ENCODE results near the gene RNU5D-1. TPM values are rescaled to one million over a fixed set of nuclear protein-coding genes. Genes with fewer than 3 reads are reported as not detected.
"Not testable (repeated sequence)": the region's sequence is repeated elsewhere in the genome, so short reads cannot be mapped to it uniquely, and the experiment has no call there.

The RNU5D-1 gene
- total RNA-seq, 1 experiment from 2014 or later: not detected

GRCh38 chr1:44700573-44700972 lies 30.4 kb downstream of the RNU5D-1 start:
- DNase-seq (ENCODE audit: low spot score): no peak

- DNase-seq (ENCODE audit: low spot score): not testable (repeated sequence)
Measured at GRCh38 chr1:44699375-44699774, 31.6 kb downstream of the RNU5D-1 start.

DNA sequence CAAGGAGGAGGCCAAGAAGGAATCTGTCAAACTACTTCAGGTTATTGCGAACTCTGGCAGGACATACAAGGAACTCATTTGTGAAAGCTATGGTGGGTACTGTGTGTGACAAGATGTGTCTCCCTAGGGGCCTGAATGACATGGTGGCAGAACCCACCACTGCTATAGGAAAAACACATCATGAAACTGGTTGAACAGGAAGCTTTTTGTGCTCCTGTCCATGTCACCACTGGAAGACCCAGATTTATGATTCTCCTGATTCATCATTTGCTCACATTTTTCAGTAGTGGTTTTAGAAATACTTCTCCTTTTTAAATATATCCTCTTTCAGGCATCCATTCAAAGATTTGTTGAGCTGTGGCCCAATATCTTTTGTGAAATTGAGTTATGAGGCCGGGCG lies 32.8 kb downstream of the RNU5D-1 start:
- no peak for DNase-seq (ENCODE audit: low spot score)

GRCh38 chr1:44696789-44697345 lies 34.1 kb downstream of the RNU5D-1 start:
- DNase-seq (ENCODE audit: low spot score): no peak

DNA sequence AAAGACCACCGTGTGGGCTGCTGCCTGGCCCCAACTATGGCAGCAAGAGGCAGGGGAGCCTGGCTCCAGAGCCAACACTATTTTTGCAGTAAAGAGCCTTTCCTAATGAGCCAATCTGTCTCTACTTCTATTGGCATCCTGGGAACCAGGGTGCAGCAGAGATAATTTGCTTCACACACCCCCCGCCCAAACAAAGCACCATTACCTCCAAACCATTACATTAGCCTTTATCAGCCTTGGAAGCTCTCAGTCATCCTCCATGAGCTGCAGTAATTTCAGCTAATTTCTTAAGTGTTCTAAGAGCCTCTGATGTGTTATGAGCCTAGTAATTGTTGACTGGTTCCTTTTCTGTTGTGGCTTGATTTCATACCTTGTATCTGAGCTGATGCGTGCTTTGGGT lies 34.9 kb downstream of the RNU5D-1 start:
- DNase-seq (ENCODE audit: low spot score): no peak

DNA sequence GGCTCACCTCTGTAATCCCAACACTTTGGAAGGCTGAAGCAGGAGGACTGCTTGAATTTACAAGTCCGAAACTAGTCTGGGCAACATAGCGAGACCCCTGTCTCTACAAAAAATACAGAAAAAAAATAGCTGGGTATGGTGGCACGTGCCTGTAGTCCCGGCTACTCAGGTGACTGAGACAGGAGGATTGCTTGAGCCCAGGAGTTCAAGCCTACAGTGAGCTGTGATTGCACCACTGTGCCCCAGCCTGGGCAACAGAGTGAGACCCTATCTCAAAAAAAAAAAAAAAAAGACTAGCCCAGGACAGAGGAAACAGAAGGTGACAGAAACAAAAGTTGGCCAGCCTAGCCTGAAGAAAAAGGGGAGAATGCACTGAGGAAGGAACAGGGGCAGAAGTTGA lies 35.3 kb downstream of the RNU5D-1 start:
- DNase-seq (ENCODE audit: low spot score): no peak

GRCh38 chr1:44694863-44695478 lies 36.0 kb downstream of the RNU5D-1 start:
- DNase-seq (ENCODE audit: low spot score): no peak

- no peak for DNase-seq (ENCODE audit: low spot score)
Measured at GRCh38 chr1:44693900-44694299, 37.1 kb downstream of the RNU5D-1 start.

DNA sequence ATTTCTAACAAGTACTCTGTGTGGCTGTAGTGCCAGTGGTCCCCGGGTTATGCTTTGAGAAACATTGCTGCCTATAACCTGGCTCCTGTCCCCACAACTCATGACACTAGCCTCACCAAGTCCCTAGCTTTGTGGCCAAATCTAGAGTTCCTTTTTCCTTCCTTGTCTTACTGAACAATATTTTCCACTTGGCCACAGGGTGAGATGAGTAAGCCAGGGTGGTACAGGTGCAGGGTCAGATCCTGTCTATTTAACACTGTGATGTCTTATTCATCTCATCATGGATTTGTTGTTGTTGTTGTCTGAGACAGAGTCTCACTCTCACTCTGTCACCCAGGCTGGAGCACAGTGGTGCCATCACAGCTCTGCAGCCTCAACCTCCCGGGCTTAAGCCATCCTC lies 37.8 kb downstream of the RNU5D-1 start:
- no peak for DNase-seq (ENCODE audit: low spot score)

DNA sequence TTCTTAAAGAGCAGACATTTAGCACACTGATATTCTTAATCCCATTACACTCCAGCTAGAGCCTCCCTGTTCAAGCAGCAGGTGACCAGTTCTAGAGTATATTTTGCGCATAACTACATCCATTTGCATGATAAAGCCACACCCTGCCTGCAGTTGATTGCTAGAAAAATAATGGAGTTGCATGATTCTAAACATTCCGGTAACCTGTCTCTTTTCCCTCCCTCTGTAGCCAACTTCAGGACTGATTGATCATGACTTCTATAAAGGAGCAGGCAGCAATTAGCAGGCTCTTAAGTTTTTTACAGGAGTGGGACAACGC lies 41.6 kb downstream of the RNU5D-1 start:
- no peak for DNase-seq (ENCODE audit: low spot score)

DNA sequence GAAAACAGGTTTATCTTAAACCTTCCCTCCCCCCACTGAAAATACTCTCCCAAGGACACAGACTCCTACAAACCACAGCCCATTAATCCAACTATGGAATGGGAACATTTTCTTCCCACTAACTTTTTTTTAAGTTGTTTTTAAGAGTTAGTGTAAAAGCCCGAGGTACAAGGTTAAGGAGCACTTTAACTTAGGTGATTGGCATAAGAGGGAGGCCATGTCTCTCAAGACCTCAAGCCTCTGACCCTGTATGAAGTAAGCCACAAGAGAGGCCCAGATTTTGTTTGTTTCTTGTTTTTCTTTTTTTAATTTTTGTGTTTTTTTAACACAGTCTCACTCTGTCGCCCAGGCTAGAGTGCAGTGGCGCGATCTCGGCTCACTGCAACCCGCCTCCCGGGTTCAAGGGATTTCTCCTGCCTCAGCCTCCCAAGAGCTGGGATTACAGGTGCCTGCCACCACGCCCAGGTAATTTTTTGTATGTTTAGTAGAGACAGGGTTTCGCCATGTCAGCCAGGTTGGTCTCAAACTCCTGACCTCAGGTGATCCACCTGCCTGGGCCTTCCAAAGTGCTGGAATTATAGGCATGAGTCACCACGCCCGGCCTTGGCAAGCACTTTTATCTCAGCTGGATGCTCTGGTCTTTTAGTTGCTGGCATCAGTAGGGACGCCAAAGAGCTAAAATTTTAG lies 42.1 kb downstream of the RNU5D-1 start:
- no peak for DNase-seq (ENCODE audit: low spot score)

DNA sequence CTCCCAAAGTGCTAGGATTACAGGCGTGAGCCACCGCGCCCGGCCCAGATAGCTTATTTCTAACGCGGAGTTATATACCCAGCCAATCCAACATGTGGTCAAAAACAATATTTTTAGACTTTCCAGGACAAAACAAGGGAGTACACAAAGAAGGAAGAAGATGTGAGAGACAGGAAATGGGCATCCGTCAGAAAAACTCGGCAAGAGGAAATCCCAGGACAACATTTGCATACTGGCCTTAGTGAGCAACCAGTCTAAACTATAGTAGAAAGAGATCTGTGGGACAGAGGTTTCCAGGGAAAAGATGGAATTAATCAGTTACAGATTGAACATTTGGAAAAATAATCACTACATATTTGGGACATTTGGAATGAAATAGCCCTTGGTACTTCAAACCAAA lies 45.1 kb downstream of the RNU5D-1 start:
- no peak for DNase-seq (ENCODE audit: low spot score)

DNA sequence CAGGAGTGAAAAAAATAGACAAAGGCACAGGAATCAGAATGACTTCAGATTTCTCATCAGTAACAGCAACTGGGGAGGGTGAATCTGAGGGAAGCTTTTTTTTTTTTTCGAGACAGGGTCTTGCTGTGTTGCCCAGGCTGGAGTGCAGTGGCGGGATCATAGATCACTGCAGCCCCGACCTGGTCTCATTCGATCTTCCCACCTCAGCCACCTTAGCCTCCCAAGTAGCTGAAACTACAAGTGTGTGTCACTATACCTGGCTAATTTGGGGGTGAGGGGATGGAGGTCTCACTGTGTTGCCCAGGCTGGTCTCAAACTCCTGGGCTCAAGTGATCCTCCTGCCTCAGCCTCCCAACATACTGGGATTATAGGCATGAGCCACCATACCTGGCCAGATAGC lies 45.8 kb downstream of the RNU5D-1 start:
- no peak for DNase-seq (ENCODE audit: low spot score)

DNA sequence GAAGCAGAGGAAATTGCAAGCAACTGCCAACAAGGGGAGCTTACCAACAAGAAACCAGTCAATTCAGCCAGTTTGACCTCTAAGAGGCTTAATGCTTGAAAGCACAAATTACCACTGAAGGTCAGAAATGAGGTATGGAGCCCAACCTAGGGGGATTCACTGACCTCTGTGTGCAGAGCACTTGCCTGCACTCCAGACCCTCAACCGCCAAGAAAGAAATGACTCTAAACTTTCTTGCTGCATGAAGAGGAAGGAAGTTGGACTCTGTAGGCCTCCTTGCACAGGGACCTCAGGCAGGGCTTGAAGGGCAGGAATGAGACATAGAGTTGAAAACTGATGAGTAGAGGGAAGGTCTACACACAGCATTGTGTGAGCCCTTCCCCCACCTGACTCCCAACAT lies 46.4 kb downstream of the RNU5D-1 start:
- no peak for DNase-seq (ENCODE audit: low spot score)

DNA sequence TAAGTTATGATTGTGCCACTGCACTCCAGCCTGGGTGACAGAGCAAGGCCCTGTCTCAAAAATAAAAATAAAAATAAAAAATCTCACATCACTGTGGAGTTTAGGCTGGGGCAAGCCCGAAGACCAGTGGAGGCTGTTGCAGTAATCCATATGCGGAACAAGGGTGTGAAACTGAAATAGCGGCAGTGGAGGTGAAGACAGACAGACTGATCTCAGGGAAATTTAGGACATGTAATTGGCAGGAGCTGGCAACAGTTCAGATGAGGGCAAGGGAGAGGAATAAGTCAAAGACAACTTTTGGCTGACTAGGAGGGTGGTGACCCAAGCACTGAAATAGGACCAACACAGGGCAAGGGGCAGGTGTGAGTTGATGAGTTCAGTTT lies 48.1 kb downstream of the RNU5D-1 start:
- no peak for DNase-seq (ENCODE audit: low spot score)

- no peak for DNase-seq (ENCODE audit: low spot score)
Measured at GRCh38 chr1:44681905-44682882, 48.8 kb downstream of the RNU5D-1 start.

Other genes starting within 250 kb of the RNU5D-1 start
- gene TMEM53, start 56.7 kb downstream of the RNU5D-1 start, total RNA-seq (2014; rRNA removed; shearing (Covaris generic)): 11.3 and 18.4 TPM in 2 replicates
- gene ARMH1, start 56.5 kb downstream of the RNU5D-1 start, total RNA-seq (2014; rRNA removed; shearing (Covaris generic)): not detected in 2 replicates
- gene KIF2C, start 8.7 kb upstream of the RNU5D-1 start, total RNA-seq (2014; rRNA removed; shearing (Covaris generic)): 81.8 and 82.2 TPM in 2 replicates
- 4,339 and 5,019 TPM in 2 replicates for gene RPS8, start 44.4 kb upstream of the RNU5D-1 start, total RNA-seq (2014; rRNA removed; shearing (Covaris generic))
- gene BEST4, start 57.0 kb upstream of the RNU5D-1 start, total RNA-seq (2014; rRNA removed; shearing (Covaris generic)): not detected in 2 replicates
- gene PLK3, start 69.2 kb upstream of the RNU5D-1 start, total RNA-seq (2014; rRNA removed; shearing (Covaris generic)): 1.3 and 4.6 TPM in 2 replicates
- 0.12 TPM in 1 of 2 replicates, not detected in the other for gene DYNLT4, start 76.2 kb upstream of the RNU5D-1 start, total RNA-seq (2014; rRNA removed; shearing (Covaris generic))
- 2.5 and 2.6 TPM in 2 replicates for gene BTBD19, start 77.4 kb upstream of the RNU5D-1 start, total RNA-seq (2014; rRNA removed; shearing (Covaris generic))
- 0.10 TPM in 1 of 2 replicates, not detected in the other for gene PTCH2, start 112.1 kb upstream of the RNU5D-1 start, total RNA-seq (2014; rRNA removed; shearing (Covaris generic))

Data from H4 (cell line).